Measurements from ENCODE around the gene RELN.
A peak's percentile ranks its signal among the peaks of the same experiment; 100 is the strongest.
"Not testable (repeated sequence)": the region's sequence is repeated elsewhere in the genome, so short reads cannot be mapped to it uniquely, and the experiment has no call there.

The RELN gene

DNA sequence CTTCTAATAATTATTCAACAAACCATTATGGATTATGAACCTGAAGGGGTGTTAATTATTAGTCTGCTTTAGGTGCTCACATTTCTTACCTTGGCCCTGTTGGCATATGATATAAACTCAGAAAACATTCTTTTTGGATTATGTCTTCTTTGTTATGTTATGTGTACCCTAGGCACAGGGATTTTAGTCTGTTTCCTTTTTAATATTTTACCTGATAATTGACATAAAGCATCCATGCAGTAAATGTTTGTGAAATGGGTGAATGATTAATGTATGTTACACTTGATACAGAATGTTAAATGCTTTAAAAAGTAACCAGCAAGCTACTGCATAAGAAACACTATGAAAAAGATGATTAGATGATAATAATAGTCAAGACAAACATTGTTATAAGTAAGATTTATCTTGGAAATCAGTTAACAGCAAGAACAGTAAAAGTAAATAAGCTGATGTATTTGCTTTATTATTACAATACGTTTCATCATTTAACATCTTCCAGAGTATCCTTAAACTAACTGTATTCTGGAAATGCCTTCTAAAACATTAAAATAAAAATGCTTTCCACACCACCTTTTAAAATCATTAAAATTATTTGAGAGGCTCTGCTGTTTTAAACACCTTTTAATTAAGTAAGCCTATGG, 204.7 kb downstream of the RELN start:
- H3K9me3 ChIP-seq (ENCODE audit: control insufficient read depth, insufficient read depth, low read length): no peaks in the 10 kb centered on the region
- no peak overlapping the region for H3K9ac ChIP-seq (ENCODE audit: low read depth, low read length)
- H3K4me3 ChIP-seq (ENCODE audit: low read depth, low read length): no peak overlapping the region
- no peak overlapping the region for H3K27ac ChIP-seq (ENCODE audit: low read depth, low read length)
- no peaks in the 10 kb centered on the region for H3K4me1 ChIP-seq (ENCODE audit: control insufficient read depth, insufficient read depth, low read length)
- no peaks in the 10 kb centered on the region for H3K27me3 ChIP-seq (ENCODE audit: control insufficient read depth, insufficient read depth, low read length)
- H3K36me3 ChIP-seq (ENCODE audit: control insufficient read depth, insufficient read depth, low read length): no peaks in the 10 kb centered on the region

GRCh38 chr7:103781409-103781808, 208.0 kb downstream of the RELN start:
- Histone ChIP-seq H3K9me3 (ENCODE audit: control insufficient read depth, insufficient read depth, low read length) (no peaks in the 10 kb centered on the region), H3K27me3 (ENCODE audit: control insufficient read depth, insufficient read depth, low read length) (no peaks in the 10 kb centered on the region), H3K4me3 (ENCODE audit: low read depth, low read length) (no peak overlapping the region), H3K36me3 (ENCODE audit: control insufficient read depth, insufficient read depth, low read length) (no peaks in the 10 kb centered on the region), H3K9ac (ENCODE audit: low read depth, low read length) (no peak overlapping the region), H3K4me1 (ENCODE audit: control insufficient read depth, insufficient read depth, low read length) (no peaks in the 10 kb centered on the region), H3K27ac (ENCODE audit: low read depth, low read length) (no peak overlapping the region)

DNA sequence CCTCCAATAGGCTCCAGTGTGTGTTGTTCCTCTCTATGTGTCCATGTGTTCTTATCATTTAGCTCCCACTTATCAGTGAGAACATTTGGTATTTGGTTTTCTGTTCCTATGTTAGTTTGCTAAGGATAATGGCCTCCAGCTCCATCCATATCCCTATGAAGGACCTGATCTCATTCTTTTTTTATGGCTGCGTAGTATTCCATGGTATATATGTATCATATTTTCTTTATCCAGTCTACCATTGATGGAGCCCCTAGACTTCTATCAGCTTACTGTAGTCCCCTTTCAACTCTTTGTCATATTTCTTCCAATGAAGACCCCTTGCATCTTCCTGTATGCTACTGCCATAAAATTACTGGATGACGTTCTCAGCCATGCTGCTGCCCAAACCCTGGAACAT, 208.9 kb downstream of the RELN start:
- H3K4me1 ChIP-seq (ENCODE audit: control insufficient read depth, insufficient read depth, low read length); H3K36me3 ChIP-seq (ENCODE audit: control insufficient read depth, insufficient read depth, low read length); H3K4me3 ChIP-seq (ENCODE audit: low read depth, low read length); H3K9ac ChIP-seq (ENCODE audit: low read depth, low read length); H3K9me3 ChIP-seq (ENCODE audit: control insufficient read depth, insufficient read depth, low read length); H3K27ac ChIP-seq (ENCODE audit: low read depth, low read length); H3K27me3 ChIP-seq (ENCODE audit: control insufficient read depth, insufficient read depth, low read length): not testable (repeated sequence)

GRCh38 chr7:103777440-103777839, 212.0 kb downstream of the RELN start:
- H3K9me3 ChIP-seq (ENCODE audit: control insufficient read depth, insufficient read depth, low read length): no peaks in the 10 kb centered on the region
- H3K27ac ChIP-seq (ENCODE audit: low read depth, low read length): no peak overlapping the region
- no peaks in the 10 kb centered on the region for H3K36me3 ChIP-seq (ENCODE audit: control insufficient read depth, insufficient read depth, low read length)
- H3K4me1 ChIP-seq (ENCODE audit: control insufficient read depth, insufficient read depth, low read length): no peaks in the 10 kb centered on the region
- H3K27me3 ChIP-seq (ENCODE audit: control insufficient read depth, insufficient read depth, low read length): no peaks in the 10 kb centered on the region
- no peak overlapping the region for H3K4me3 ChIP-seq (ENCODE audit: low read depth, low read length)
- H3K9ac ChIP-seq (ENCODE audit: low read depth, low read length): no peak overlapping the region

- Histone ChIP-seq H3K9ac (ENCODE audit: low read depth, low read length) (no peak overlapping the region), H3K27me3 (ENCODE audit: control insufficient read depth, insufficient read depth, low read length) (no peaks in the 10 kb centered on the region), H3K9me3 (ENCODE audit: control insufficient read depth, insufficient read depth, low read length) (no peaks in the 10 kb centered on the region), H3K36me3 (ENCODE audit: control insufficient read depth, insufficient read depth, low read length) (no peaks in the 10 kb centered on the region), H3K27ac (ENCODE audit: low read depth, low read length) (no peak overlapping the region), H3K4me1 (ENCODE audit: control insufficient read depth, insufficient read depth, low read length) (no peaks in the 10 kb centered on the region), H3K4me3 (ENCODE audit: low read depth, low read length) (no peak overlapping the region)
Measured at GRCh38 chr7:103773726-103774125, 215.7 kb downstream of the RELN start.

GRCh38 chr7:103772171-103772773, 217.2 kb downstream of the RELN start:
- no peak overlapping the region for H3K4me3 ChIP-seq (ENCODE audit: low read depth, low read length)

GRCh38 chr7:103771294-103771693, 218.2 kb downstream of the RELN start:
- no peak overlapping the region for H3K9ac ChIP-seq (ENCODE audit: low read depth, low read length)
- no peak overlapping the region for H3K4me3 ChIP-seq (ENCODE audit: low read depth, low read length)
- H3K27ac ChIP-seq (ENCODE audit: low read depth, low read length): no peak overlapping the region
- no peaks in the 10 kb centered on the region for H3K27me3 ChIP-seq (ENCODE audit: control insufficient read depth, insufficient read depth, low read length)
- no peaks in the 10 kb centered on the region for H3K9me3 ChIP-seq (ENCODE audit: control insufficient read depth, insufficient read depth, low read length)
- peaks cover 5% of the 10 kb centered on the region; the same call in 1 of the 2 replicates for H3K4me1 ChIP-seq (ENCODE audit: control insufficient read depth, insufficient read depth, low read length)
- no peaks in the 10 kb centered on the region for H3K36me3 ChIP-seq (ENCODE audit: control insufficient read depth, insufficient read depth, low read length)

More at GRCh38 chr7:103772171-103772773, 217.2 kb downstream of the RELN start:
- Histone ChIP-seq H3K9ac (ENCODE audit: low read depth, low read length) (no peak overlapping the region), H3K27ac (ENCODE audit: low read depth, low read length) (no peak overlapping the region), H3K9me3 (ENCODE audit: control insufficient read depth, insufficient read depth, low read length) (no peaks in the 10 kb centered on the region), H3K27me3 (ENCODE audit: control insufficient read depth, insufficient read depth, low read length) (no peaks in the 10 kb centered on the region), H3K36me3 (ENCODE audit: control insufficient read depth, insufficient read depth, low read length) (no peaks in the 10 kb centered on the region), H3K4me1 (ENCODE audit: control insufficient read depth, insufficient read depth, low read length) (no peaks in the 10 kb centered on the region)

- Histone ChIP-seq H3K27me3 (ENCODE audit: control insufficient read depth, insufficient read depth, low read length) (no peaks in the 10 kb centered on the region), H3K36me3 (ENCODE audit: control insufficient read depth, insufficient read depth, low read length) (no peaks in the 10 kb centered on the region)
Measured at GRCh38 chr7:103766660-103767059, 222.8 kb downstream of the RELN start.

DNA sequence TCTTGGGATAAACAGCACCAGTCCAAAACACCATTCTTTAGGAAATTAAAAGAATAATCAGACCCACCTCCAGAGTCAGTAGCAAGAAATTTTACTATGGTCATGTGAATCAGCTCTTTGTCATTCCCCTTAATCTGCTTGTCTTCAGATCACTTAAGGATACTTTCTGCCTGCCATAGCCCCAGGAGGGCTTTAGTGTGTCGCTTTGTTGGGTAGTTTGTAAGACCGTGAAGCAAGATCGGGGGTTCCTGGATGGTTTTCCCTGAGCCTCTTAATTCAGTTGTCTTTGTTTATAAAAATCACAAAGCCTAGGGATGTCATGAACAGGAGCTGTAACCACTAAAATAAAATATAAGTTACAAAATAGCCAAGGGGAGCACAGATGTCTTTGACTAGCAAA, 223.6 kb downstream of the RELN start:
- Histone ChIP-seq H3K9me3 (ENCODE audit: control insufficient read depth, insufficient read depth, low read length) (no peaks in the 10 kb centered on the region), H3K36me3 (ENCODE audit: control insufficient read depth, insufficient read depth, low read length) (no peaks in the 10 kb centered on the region), H3K4me3 (ENCODE audit: low read depth, low read length) (no peak overlapping the region; the same call in 1 of the 2 replicates), H3K4me1 (ENCODE audit: control insufficient read depth, insufficient read depth, low read length) (peaks cover 20% of the 10 kb centered on the region), H3K27ac (ENCODE audit: low read depth, low read length) (peak overlapping the region; percentile 55), H3K9ac (ENCODE audit: low read depth, low read length) (no peak overlapping the region), H3K27me3 (ENCODE audit: control insufficient read depth, insufficient read depth, low read length) (no peaks in the 10 kb centered on the region)

More at GRCh38 chr7:103766660-103767059, 222.8 kb downstream of the RELN start:
- Histone ChIP-seq H3K9me3 (ENCODE audit: control insufficient read depth, insufficient read depth, low read length) (no peaks in the 10 kb centered on the region), H3K27ac (ENCODE audit: low read depth, low read length) (no peak overlapping the region), H3K9ac (ENCODE audit: low read depth, low read length) (no peak overlapping the region), H3K4me1 (ENCODE audit: control insufficient read depth, insufficient read depth, low read length) (peaks cover 20% of the 10 kb centered on the region), H3K4me3 (ENCODE audit: low read depth, low read length) (no peak overlapping the region)

GRCh38 chr7:103764901-103765300, 224.6 kb downstream of the RELN start:
- no peaks in the 10 kb centered on the region for H3K36me3 ChIP-seq (ENCODE audit: control insufficient read depth, insufficient read depth, low read length)
- H3K4me3 ChIP-seq (ENCODE audit: low read depth, low read length): no peak overlapping the region
- no peaks in the 10 kb centered on the region for H3K9me3 ChIP-seq (ENCODE audit: control insufficient read depth, insufficient read depth, low read length)
- H3K27ac ChIP-seq (ENCODE audit: low read depth, low read length): no peak overlapping the region
- no peaks in the 10 kb centered on the region for H3K27me3 ChIP-seq (ENCODE audit: control insufficient read depth, insufficient read depth, low read length)
- no peak overlapping the region for H3K9ac ChIP-seq (ENCODE audit: low read depth, low read length)
- H3K4me1 ChIP-seq (ENCODE audit: control insufficient read depth, insufficient read depth, low read length): peaks cover 20% of the 10 kb centered on the region

DNA sequence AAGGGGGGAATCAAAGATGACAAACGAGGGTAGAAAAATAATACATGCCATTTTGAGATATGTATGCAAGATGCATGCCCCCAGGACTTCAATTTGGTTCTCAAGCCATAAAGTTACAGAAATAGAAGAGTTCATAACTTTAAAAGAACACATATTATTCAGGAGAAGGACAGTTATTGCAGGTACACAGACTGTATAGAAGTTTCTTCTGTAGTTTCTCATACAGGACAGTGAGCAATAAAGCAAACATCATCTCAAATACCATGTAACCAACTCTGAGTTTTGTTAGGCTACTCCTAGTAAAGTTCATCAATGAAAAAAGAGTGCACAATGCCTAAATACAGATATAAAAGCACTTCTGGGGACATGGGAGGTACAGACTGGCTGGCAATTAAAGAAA, 226.6 kb downstream of the RELN start:
- no peaks in the 10 kb centered on the region for H3K9me3 ChIP-seq (ENCODE audit: control insufficient read depth, insufficient read depth, low read length)
- no peaks in the 10 kb centered on the region for H3K36me3 ChIP-seq (ENCODE audit: control insufficient read depth, insufficient read depth, low read length)
- peaks cover 20% of the 10 kb centered on the region for H3K4me1 ChIP-seq (ENCODE audit: control insufficient read depth, insufficient read depth, low read length)
- no peak overlapping the region for H3K4me3 ChIP-seq (ENCODE audit: low read depth, low read length)
- no peak overlapping the region for H3K27ac ChIP-seq (ENCODE audit: low read depth, low read length)
- no peak overlapping the region for H3K9ac ChIP-seq (ENCODE audit: low read depth, low read length)
- no peaks in the 10 kb centered on the region for H3K27me3 ChIP-seq (ENCODE audit: control insufficient read depth, insufficient read depth, low read length)
